B cell (primary cell): Measurements from ENCODE around the gene NIPSNAP2.
"Not testable (repeated sequence)": the region's sequence is repeated elsewhere in the genome, so short reads cannot be mapped to it uniquely, and the experiment has no call there.

Experiments
- CTCF ChIP-seq: fragments of 200-600 bp; IDR thresholded peaks from one replicate; pipeline ENCODE4 v1.8.0; 2022; ENCODE audit warnings: antibody characterized with exemption, mild to moderate bottlenecking
- EZH2 ChIP-seq: IDR thresholded peaks from 2 replicates; pipeline ENCODE4 v1.6.1; 2012; ENCODE audit warnings: borderline replicate concordance, low read depth, mild to moderate bottlenecking, moderate library complexity, low read length; ENCODE audit not compliant: insufficient read depth, poor library complexity, severe bottlenecking

GRCh38 chr7:56017015-56017414, 52.6 kb downstream of the NIPSNAP2 start:
- TF ChIP-seq CTCF, EZH2: not testable (repeated sequence)
